ENCODE data around the gene SMAD5. TPM values are rescaled to one million over a fixed set of nuclear protein-coding genes. Genes with fewer than 3 reads are reported as not detected.

The SMAD5 gene
- total and polyA plus RNA-seq, 2 of the 13 experiments (the other 11 are each of a cell fraction or from before 2014, with no cell fraction given): 27.2 to 48.5 TPM

DNA sequence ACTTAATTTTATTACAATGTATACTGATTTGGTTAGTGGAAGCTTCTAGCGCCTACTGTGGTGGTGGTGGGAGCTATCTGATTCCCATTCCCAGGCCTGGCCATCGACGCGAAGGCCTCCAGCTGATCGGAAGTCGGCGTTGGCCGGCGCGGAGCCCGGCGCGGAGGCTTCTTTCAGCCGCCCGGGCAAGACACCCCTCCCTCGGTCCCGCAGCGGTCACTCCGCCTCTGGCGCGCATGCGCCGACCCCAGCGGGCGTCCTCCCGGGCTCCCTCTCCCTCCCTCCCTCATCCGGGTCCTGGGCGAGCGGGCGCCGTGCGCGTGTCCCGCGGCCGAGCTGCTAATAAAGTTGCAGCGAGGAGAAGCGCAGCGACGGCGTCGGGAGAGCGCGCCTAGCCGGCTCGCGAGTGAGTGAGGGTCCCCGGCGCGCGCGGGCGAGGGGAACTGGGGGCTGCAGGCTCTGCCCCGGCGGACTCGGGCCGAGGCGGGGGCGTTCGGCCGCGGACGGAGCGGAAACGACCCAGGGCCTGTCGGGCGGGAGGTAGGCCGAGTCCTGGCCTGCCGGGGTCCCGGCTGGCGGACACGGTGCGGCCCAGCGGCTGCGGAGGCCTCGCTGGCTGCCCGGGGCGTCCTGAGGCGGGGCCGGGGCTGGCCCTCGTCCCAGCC, at the start of gene SMAD5 (continued):
- TF ChIP-seq, protein P1, sequence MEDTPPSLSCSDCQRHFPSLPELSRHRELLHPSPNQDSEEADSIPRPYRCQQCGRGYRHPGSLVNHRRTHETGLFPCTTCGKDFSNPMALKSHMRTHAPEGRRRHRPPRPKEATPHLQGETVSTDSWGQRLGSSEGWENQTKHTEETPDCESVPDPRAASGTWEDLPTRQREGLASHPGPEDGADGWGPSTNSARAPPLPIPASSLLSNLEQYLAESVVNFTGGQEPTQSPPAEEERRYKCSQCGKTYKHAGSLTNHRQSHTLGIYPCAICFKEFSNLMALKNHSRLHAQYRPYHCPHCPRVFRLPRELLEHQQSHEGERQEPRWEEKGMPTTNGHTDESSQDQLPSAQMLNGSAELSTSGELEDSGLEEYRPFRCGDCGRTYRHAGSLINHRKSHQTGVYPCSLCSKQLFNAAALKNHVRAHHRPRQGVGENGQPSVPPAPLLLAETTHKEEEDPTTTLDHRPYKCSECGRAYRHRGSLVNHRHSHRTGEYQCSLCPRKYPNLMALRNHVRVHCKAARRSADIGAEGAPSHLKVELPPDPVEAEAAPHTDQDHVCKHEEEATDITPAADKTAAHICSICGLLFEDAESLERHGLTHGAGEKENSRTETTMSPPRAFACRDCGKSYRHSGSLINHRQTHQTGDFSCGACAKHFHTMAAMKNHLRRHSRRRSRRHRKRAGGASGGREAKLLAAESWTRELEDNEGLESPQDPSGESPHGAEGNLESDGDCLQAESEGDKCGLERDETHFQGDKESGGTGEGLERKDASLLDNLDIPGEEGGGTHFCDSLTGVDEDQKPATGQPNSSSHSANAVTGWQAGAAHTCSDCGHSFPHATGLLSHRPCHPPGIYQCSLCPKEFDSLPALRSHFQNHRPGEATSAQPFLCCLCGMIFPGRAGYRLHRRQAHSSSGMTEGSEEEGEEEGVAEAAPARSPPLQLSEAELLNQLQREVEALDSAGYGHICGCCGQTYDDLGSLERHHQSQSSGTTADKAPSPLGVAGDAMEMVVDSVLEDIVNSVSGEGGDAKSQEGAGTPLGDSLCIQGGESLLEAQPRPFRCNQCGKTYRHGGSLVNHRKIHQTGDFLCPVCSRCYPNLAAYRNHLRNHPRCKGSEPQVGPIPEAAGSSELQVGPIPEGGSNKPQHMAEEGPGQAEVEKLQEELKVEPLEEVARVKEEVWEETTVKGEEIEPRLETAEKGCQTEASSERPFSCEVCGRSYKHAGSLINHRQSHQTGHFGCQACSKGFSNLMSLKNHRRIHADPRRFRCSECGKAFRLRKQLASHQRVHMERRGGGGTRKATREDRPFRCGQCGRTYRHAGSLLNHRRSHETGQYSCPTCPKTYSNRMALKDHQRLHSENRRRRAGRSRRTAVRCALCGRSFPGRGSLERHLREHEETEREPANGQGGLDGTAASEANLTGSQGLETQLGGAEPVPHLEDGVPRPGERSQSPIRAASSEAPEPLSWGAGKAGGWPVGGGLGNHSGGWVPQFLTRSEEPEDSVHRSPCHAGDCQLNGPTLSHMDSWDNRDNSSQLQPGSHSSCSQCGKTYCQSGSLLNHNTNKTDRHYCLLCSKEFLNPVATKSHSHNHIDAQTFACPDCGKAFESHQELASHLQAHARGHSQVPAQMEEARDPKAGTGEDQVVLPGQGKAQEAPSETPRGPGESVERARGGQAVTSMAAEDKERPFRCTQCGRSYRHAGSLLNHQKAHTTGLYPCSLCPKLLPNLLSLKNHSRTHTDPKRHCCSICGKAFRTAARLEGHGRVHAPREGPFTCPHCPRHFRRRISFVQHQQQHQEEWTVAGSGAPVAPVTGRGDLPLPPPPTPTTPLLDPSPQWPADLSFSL (CRISPR knock-in tag; IDR thresholded peaks at IDR 0.05): no peak
- TF ChIP-seq ATF7-NPFF (CRISPR knock-in tag; IDR thresholded peaks at IDR 0.05; ENCODE audit: low read depth) (peak; percentile 96), MEIS1 (CRISPR knock-in tag; IDR thresholded peaks at IDR 0.05; ENCODE audit: borderline replicate concordance) (peak; percentile 67), NFYB (CRISPR knock-in tag; IDR thresholded peaks at IDR 0.05) (peak; percentile 31; the same call in 1 of the 2 replicates), TSC22D2 (CRISPR knock-in tag; IDR thresholded peaks at IDR 0.05; ENCODE audit: borderline replicate concordance) (0 out of 2 replicates have a peak, but pooled peaks have one; percentile 73), IRF2 (CRISPR knock-in tag; IDR thresholded peaks at IDR 0.05) (peak; percentile 70; the same call in 1 of the 2 replicates), ZNF207 (IDR thresholded peaks at IDR 0.05; ENCODE audit: borderline replicate concordance) (no peak), KDM4B (CRISPR knock-in tag; IDR thresholded peaks at IDR 0.05) (peak; percentile 79), HIVEP1 (CRISPR knock-in tag; IDR thresholded peaks at IDR 0.05) (peak; percentile 47; the same call in 1 of the 2 replicates), ZNF564 (CRISPR knock-in tag; IDR thresholded peaks at IDR 0.05) (peak; percentile 63), SMAD9 (CRISPR knock-in tag; IDR thresholded peaks at IDR 0.05) (no peak), AGO1 (IDR thresholded peaks at IDR 0.05; ENCODE audit: low read depth, low read length, poor library complexity, severe bottlenecking) (no peak), ZNF816 (CRISPR knock-in tag; IDR thresholded peaks at IDR 0.05; ENCODE audit: borderline replicate concordance) (peak; percentile 88)
- TF ChIP-seq, protein P2, sequence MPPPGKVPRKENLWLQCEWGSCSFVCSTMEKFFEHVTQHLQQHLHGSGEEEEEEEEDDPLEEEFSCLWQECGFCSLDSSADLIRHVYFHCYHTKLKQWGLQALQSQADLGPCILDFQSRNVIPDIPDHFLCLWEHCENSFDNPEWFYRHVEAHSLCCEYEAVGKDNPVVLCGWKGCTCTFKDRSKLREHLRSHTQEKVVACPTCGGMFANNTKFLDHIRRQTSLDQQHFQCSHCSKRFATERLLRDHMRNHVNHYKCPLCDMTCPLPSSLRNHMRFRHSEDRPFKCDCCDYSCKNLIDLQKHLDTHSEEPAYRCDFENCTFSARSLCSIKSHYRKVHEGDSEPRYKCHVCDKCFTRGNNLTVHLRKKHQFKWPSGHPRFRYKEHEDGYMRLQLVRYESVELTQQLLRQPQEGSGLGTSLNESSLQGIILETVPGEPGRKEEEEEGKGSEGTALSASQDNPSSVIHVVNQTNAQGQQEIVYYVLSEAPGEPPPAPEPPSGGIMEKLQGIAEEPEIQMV (CRISPR knock-in tag; IDR thresholded peaks at IDR 0.05; ENCODE audit: low read depth): 0 out of 2 replicates have a peak, but pooled peaks have one; percentile 70
- TF ChIP-seq, protein P3, sequence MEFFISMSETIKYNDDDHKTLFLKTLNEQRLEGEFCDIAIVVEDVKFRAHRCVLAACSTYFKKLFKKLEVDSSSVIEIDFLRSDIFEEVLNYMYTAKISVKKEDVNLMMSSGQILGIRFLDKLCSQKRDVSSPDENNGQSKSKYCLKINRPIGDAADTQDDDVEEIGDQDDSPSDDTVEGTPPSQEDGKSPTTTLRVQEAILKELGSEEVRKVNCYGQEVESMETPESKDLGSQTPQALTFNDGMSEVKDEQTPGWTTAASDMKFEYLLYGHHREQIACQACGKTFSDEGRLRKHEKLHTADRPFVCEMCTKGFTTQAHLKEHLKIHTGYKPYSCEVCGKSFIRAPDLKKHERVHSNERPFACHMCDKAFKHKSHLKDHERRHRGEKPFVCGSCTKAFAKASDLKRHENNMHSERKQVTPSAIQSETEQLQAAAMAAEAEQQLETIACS (CRISPR knock-in tag; IDR thresholded peaks at IDR 0.05): peak; percentile 95
- TF ChIP-seq, protein P4, sequence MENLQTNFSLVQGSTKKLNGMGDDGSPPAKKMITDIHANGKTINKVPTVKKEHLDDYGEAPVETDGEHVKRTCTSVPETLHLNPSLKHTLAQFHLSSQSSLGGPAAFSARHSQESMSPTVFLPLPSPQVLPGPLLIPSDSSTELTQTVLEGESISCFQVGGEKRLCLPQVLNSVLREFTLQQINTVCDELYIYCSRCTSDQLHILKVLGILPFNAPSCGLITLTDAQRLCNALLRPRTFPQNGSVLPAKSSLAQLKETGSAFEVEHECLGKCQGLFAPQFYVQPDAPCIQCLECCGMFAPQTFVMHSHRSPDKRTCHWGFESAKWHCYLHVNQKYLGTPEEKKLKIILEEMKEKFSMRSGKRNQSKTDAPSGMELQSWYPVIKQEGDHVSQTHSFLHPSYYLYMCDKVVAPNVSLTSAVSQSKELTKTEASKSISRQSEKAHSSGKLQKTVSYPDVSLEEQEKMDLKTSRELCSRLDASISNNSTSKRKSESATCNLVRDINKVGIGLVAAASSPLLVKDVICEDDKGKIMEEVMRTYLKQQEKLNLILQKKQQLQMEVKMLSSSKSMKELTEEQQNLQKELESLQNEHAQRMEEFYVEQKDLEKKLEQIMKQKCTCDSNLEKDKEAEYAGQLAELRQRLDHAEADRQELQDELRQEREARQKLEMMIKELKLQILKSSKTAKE (CRISPR knock-in tag; IDR thresholded peaks at IDR 0.05; ENCODE audit: borderline replicate concordance): peak; percentile 74; the same call in 1 of the 2 replicates

Data from HepG2 (cell line).